GM21423 (cell line): ENCODE results near the gene RBMS1.
"Not testable (repeated sequence)": the region's sequence is repeated elsewhere in the genome, so short reads cannot be mapped to it uniquely, and the experiment has no call there.

Experiments
- ATAC-seq: cut with Tn5 transposase; IDR thresholded peaks from one replicate; pipeline ENCODE4 v1.9.1; 2021; ENCODE audit warnings: mild to moderate bottlenecking, moderate library complexity; ENCODE audit not compliant: unreplicated experiment

The RBMS1 gene

DNA sequence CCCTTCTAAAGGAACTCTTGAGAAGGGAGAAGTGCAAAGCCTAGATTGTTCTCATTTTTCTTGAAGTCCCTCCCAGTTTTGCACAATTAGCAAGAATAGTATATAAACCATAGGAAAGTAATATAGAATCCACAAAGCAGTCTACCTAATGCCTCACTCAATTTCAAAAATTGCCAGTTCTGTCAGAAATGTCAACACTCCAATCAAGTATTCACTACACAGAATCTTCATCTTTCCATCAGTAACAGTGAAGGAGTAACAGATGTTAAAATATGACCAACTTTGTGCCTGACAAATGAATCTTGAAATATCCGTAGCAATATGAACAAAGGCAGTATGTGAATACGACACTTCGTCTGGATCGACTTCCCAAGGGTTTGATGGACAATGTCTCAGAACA is 56.3 kb downstream of the RBMS1 start:
- ATAC-seq, result no peak

DNA sequence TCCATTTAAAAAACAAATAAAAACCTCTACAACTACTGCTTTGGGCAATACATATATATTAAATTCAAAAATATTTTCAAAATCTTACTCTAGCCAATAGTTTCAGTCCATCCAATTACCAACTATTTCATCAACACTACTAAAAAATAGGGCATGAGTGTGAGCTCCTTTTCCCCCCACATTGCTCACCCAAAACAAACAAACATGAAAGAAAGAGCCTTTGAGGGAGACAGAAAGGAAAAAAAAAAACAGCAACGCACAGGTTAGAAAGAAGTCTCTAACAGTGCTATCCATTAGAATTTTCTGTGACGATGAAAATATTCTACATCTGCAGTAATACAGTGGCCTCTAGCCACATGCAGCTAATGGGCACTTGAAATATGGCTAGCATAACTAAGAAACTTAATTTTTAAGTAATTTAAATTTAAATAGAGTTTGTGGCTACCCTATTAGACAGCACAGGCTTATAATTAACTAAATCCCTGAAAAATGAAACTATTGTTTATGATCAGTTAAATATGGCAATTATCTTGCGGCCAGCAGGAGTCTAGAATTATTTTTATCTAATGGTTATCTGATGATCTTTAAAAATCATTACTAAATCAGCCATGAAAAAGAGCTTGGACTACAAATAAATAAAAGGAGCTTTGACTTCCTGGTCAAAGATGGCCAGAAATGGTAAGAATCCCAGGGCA is 59.2 kb downstream of the RBMS1 start:
- ATAC-seq, result no peak

DNA sequence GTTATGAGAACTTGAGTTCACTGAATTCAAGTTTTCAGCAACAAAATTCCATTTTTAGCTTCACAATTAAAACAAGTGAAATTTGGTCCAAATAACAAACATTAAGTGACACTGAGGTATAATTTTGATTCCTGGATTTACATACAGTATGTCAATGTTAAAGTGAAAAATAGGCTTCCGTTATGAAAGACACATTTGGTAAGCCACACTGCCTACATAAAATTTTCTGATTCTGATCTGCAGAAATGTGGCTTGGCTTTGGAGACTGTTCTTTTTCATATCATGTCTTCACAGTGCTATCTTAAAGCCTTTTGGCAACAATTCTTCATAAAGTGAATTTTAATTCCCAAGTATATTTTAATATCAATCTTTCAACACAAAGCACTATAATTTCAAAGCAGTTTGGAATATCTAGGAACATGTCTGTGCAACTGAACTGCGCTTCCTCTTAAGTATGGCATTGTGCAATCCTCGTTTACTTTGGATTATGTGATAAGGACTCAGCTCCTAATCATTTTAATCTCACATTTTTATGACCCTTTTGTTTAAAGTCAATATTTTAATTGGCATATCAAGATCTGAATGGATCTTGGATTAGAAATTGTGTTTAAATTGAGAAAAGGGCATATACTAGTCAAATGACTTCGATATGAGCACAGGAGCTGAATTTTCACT is 60.0 kb downstream of the RBMS1 start:
- ATAC-seq, result no peak

DNA sequence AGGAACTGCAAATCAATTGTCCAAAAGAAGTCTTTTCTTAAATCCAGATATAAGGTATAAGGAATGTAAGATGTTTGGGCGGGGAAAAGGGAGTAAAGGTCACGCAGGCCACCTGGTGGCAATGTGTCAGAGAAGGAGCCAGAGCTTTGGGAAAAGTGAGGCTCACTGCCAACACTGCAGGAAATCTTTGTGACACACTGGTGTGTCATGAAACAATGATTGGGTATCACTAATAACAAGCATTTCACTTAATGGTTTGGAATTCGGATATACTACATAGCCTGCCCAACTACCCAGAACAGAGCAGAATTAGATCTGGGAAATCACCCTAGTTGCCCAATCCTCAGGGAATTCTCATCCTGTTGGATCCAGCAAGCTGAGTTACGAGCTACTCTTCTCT is 61.0 kb downstream of the RBMS1 start:
- ATAC-seq, result no peak

DNA sequence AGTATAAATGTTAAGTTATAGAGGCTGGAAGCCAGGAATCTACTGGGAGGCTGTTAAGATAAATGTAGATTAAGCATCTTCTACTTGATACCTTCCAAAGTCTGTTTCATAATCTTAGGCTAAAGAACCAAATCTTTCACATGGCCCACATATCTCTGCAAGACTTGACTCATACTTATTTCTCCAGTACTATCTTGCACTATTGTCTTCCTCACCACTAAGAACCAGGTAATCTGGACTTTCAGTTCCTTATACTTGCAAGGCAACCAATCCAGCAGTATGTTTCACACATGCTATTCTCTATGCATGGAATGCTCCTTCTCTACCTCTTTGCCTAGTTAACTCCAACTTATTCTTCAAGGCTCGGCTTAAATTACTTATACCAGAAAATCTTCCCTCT is 62.2 kb downstream of the RBMS1 start:
- peak; percentile 41 for ATAC-seq

DNA sequence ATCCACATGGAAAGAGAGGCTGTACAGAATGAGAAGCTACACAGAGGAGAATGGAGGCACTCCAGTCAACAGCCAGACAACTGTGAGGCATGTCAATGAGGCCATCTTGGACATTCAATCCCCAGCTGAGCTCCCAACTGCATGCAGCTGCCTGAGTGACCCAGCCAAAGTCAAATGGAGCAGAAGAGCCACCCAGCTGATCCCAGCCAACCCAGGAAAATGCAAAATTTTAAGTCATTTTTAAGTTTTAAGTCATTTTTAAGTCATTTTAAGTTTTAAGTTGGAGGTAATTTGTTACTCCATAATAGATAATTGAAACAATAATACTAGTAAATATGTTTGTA is 63.6 kb downstream of the RBMS1 start:
- no peak for ATAC-seq

DNA sequence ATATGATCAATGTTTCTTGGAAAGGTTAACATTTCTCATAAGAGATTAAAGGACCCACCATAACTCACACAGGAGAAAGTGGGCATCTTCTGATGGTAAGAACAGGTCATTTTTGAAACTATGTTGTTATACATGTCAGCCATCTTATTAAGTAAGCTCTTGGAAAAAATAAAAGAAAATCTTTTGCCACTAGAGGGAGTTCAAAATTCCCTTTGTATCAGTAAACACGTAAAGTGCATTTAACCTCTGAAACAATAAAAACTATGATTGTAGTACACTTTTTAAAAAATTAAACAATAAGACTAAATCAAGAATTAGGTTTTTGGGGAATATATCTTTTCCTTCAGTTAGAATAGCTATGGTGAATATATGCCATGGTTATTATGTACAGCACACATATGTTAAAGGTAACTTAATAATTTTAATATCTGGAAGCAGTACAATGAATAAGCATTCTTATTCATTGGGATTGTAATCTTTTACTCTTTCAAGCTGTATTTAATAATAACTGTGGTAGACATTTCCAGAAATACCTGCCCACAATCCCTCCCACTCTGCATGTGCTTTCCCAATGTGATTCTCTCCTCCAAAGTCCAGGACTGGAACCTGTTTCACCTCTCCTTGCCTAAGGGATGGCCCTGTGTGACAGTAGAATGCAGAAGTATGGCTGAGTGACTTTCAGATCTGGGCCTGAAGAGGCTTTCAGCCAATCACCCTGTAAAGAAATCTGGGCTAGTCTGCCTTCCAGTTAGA is 64.2 kb downstream of the RBMS1 start:
- peak; percentile 36 for ATAC-seq

DNA sequence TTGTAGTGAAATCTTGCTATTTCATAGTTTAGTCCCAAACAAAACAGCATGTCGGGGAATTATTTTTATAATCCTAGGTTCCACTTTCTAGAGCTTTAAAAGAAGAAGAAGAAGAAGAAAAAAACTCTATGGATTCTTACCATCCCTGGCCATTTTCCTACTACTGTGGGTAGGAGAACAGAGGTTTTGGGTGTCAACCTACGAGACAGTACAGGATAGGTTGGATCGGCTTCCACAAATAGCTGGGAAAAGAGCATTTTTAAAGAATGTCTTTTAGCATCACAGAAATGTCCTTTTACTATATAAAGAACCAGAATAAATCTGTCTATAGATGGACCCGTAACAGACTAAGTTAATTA is 65.2 kb downstream of the RBMS1 start:
- no peak for ATAC-seq

DNA sequence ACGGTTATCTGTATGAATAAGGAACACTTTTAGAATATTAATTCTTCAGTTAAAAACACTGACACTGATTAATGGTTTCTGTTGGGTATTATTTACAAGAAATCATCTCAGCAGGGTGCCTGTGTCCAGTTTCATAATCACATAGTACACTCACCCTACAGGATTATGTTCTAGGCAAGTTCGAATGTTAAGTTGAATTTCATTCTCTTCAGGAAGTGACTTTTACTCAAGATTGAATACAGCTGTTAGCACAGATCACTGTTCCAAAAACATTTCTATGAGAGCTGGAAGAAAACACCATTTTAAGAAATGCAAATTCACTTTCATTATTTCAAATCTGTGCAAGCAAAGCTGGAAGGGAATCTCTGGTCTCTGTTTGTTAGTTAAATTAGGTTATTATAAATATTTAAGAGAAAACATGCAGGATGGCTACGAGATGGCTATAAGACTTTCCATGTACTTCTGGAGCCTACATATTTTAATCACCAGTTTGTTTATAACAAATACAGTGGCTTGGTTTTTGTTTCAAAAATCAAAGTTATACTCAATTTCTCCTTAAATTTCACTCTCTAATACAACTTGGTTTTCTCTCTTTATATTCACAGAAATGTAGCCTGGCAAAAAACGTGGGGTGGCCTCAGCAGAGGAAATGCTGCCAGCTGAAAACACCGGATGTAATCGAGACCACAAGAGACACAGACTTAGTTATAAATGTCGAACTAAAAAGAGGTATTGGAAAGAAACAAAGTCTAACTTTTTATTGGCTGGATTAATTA is 65.8 kb downstream of the RBMS1 start:
- peak; percentile 68 for ATAC-seq

DNA sequence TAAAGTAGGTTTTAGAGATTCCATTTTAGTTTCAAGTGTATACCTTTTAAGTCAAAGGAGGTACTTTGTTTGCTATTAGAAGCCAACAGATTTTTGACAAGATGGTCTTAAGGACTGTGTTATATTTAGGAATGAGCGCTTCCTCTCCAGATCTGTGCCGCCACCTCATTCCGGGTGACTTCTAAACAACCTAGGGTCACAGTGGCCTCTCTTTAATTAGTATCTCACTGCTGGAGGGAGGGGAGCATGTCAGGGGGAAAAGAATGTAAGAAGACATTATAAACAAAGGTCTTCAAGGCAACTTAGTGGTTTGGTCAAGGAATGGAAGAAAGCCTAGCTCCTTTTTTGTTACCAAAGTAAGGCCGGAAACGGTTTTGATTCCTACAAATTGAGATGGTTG is 67.0 kb downstream of the RBMS1 start:
- no peak for ATAC-seq

DNA sequence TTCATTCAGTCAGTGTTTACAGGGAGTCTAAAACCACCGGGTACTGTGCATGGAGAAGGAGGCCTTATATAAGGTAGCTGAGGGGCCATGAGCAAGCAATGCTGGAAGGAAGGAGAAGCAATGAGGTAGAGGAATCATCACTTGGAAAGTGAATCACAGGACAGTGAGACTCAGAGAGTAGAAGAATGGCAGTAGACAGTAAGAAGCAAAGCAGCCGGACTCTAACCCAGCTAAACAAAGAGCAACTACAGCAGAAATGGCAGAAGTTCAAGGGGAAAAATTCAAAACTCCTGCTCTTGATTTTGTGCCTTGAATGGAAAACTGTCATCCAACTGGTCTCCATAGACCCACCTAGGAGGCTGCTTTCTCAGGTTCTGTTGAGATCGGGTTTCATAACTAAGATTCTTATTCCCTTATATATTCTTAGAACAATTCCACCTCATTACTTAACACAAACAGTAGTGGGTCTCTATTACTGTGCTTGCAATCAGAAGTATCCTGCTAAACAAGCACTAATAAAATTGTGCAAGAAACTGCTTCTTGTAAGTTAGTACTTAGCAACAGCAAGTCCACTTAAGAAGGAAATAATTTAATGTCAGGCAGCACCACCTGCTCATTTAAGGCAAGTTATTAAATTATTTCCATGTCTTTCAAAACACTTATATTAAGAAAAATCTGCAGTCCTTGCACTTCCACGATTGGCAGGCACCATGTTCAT is 68.0 kb downstream of the RBMS1 start:
- ATAC-seq, result no peak

DNA sequence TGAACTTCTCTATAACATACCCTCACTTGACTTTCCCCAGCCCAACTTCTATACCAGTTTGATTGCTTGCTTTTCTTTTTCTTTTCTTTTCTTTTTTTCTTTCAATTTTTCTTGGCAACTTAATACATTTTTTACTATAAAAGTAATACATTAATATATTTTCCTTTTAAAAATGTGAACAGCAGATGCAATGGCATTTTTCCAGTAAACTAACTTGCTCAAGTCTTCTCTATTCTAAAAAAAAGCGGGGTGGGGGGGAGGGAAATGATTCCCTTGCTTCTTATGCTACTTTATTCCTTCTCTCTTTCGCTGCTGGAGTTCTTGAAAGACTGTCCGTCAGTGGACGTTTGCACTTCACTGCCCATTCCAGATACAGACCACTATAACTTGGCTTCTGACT is 70.5 kb downstream of the RBMS1 start:
- no peak for ATAC-seq

DNA sequence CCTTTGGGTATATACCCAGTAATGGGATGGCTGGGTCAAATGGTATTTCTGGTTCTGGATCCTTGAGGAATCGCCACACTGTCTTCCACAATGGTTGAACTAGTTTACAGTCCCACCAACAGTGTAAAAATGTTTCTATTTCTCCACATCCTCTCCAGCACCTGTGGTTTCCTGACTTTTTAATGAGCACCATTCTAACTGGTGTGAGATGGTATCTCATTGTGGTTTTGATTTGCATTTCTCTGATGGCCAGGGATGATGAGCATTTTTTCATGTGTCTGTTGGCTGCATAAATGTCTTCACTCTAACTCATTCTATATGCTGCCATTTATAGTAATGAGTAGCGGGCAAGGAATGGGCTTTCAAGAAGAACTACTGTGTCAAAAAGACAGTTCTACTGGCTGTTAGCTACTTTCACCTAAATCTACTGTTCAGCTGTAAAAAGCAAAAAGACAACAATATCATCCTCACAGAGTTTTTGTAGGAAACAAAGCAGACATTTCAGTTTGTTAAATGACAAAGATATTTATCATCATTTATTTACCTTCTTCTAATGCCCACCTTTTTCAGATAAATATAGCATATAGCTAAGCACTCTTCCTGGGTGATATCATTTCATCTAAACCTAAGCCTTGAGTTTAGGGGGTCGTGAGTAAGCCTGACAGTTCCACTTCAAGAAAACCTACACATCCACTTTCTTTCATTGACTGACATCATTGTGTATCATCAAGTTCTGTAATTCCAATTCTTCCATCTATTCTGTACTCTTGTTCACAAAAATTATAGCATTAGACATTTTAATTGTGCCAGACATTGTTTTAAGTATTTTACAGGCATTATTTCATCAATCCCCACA is 71.7 kb downstream of the RBMS1 start:
- not testable (repeated sequence) for ATAC-seq

DNA sequence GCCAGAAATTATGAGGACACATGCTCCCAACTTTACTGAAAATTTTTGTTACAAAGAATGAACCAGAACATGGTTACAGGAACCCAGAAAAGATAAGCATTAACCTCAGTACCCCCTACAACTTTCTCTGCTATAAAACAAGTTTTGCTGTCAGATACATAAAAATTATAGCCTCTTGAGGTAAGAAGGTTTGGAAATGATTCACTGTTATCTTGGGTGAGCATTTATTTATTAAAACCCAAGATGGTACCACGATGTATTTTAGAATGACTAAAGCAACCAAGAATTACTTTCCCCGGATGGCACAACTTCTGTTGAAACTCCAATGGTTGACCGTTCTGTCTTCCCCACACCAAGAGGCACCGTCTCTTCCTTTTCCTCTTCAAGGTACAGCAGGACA is 72.9 kb downstream of the RBMS1 start:
- no peak for ATAC-seq

DNA sequence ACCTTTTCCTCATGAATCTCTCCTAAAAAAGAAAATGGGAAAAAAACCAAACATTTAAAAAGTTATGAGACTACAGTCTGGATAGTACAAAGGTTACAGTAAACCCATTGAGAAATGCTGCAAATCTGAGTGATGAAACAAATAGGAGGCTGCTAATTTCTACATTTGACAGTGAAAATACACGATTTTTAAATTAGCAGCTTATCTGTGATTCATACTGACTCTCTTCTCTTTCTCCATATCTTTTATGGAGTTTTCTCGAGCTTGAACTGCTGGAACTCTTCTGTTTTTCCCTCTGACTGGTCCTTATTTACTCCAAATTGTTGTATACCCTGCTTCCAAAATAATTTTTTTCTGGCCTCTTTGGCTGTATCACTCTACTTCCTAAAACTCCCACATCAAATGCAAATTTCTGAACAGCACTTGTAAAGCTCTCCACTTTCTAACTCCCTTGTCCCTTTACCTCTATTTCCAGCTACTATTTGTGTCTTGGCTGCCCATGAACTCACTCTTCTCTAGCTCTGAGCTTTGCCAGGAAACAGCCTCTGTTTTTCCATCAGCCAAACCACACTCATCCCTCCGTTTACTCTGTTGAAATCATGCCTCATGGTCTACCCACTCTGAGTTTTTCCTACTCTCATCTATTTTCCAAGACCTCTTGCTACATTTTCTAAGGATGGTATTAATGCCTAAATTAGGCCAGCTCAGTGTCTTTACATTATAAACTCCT is 73.7 kb downstream of the RBMS1 start:
- no peak for ATAC-seq

DNA sequence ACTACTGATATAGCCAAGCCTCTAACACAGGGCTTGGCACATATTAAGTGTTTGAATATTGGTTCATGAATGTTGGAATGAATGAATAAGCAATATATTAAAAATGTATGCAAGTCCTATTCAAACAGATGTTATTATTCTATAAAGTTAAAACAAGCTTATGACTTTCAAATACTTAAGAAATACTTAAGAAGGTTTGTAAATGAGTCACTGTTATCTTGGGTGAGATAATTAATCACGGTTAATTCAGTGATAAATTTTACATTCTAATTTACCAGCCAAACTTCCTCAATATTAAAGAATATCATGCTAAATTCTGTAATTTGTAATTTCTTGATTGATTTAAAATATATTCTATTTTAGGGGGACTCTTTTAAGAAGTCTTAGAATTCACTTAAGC is 74.8 kb downstream of the RBMS1 start:
- no peak for ATAC-seq

DNA sequence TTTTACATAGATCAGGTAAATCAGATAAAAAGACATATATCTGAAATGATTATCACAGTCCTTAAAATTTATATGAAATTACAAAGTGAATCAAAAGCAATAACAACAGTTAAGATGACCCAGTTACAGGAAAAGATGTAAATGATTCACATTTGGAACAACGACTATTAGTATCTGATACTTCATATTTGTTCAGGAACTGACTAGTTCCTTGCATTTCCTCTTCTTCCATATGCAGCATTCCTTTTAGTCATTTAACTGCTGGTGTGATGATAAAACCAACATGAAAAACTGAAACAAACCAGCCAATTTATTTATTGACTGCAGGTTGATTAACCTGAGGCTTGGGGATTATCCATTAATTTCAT is 75.2 kb downstream of the RBMS1 start:
- no peak for ATAC-seq

DNA sequence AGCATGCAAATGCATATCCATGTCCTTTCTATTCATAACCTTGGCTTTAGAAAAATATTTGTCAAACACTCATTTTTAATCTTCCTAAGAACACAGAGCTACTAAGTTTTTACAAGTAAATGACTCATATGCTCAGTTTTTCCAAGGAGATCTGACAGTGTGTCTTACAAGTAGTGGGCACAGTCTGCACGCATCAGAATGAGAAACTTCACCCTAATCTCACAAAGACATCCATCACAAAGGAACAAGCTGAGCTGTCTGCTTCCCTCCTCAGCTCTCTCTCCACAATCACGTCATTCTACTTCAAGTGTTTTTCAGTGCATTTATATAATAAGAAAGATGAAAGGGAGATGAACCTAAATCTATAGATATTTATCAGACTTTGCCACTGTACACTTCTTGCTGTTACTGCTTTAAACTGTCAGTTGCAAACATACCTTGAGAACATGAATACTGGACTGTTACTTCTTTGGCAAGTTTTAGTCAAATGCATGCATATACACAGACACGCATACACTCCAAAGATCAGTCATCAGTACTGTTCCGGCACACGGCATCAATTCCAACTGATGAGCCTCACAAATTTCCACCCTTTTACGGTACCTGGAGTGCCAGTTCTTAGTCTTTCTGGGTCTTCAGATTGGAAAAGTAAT is 75.7 kb downstream of the RBMS1 start:
- no peak for ATAC-seq

DNA sequence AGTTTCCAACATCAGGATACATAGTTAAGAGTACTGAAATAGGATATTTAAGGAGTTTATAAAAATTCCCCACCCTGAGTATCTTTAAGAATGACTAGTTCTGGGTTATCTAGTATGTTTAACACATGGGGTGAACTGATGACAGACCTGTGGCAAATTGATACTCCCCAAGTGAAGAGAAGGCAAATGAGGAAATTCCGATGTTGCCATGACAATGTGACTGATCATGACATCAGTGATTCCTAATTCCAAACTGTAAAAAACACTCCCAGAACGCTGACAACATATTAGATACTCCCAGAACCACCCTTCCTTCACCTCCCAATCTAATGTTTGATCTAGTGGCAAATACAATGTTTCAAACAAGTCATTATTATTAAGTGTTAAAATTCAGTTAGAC is 77.6 kb downstream of the RBMS1 start:
- ATAC-seq, result no peak
